ENCODE data around the gene IDE.

DNA sequence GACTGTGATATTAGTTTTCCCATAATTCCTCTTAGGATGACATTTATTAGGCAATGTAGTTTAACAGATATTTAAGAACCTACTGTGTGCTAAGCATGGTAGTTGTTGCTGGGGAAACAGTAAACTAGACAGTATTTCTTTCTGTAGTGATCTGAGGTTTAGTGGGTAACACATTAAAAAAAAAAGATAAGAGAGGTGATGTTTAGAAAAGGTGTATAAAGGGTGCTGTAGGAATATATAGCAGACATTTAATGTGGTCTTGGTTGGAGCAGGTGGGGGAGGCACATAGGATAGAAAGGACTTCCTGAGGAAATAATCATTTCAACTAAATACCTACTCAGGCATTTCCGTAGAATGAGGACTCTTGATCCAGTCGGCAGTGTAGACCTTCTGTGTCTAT, 30.9 kb upstream of the IDE start:
- TF ChIP-seq EZH2 (IDR thresholded peaks at IDR 0.05; ENCODE audit: insufficient read depth, poor library complexity, severe bottlenecking) (no peak), EZH2phosphoT487 (IDR thresholded peaks at IDR 0.05; ENCODE audit: insufficient read depth, low read depth) (no peak)

All from GM23248 (cell line).